Osteocyte (in vitro differentiated cells): ENCODE results near the gene CPEB3. TPM values are rescaled to one million over a fixed set of nuclear protein-coding genes. Genes with fewer than 3 reads are reported as not detected.

ENCODE experiments used
- DNase-seq: peaks from one replicate; pipeline ENCODE4 v3.0.0; 2021; ENCODE audit warnings: mixed read lengths; ENCODE audit not compliant: unreplicated experiment; ENCODE audit errors: extremely low spot score
- H3K27ac Mint-ChIP-seq: one replicate; pipeline ENCODE4 v1.8.0; 2021; ENCODE audit warnings: mild to moderate bottlenecking, mixed read lengths; ENCODE audit not compliant: unreplicated experiment
- H3K27me3 Mint-ChIP-seq: one replicate; pipeline ENCODE4 v1.8.0; 2021; ENCODE audit warnings: mixed read lengths; ENCODE audit not compliant: unreplicated experiment
- H3K36me3 Mint-ChIP-seq: one replicate; pipeline ENCODE4 v1.8.0; 2021; ENCODE audit warnings: mixed read lengths; ENCODE audit not compliant: unreplicated experiment
- H3K4me1 Mint-ChIP-seq: one replicate; pipeline ENCODE4 v1.8.0; 2021; ENCODE audit warnings: mixed read lengths; ENCODE audit not compliant: unreplicated experiment
- H3K4me3 Mint-ChIP-seq: one replicate; pipeline ENCODE4 v1.8.0; 2021; ENCODE audit warnings: mild to moderate bottlenecking, moderate library complexity, mixed read lengths; ENCODE audit not compliant: unreplicated experiment
- H3K9me3 Mint-ChIP-seq: one replicate; pipeline ENCODE4 v1.8.0; 2021; ENCODE audit warnings: mixed read lengths; ENCODE audit not compliant: unreplicated experiment
- total RNA-seq: library from RNA; stranded (reverse); gene quantifications from 2 replicates; pipeline ENCODE4 v1.2.1, GENCODE V29; 2021
- TF ChIP-seq, protein P1 (sequence below): fragments of 200-600 bp; sonication (generic); IDR thresholded peaks from 2 replicates; pipeline ENCODE4 v1.5.0; 2021; ENCODE audit warnings: antibody characterized with exemption, mild to moderate bottlenecking, moderate library complexity

Gene CPEB3
- total RNA-seq, 1 donor from 2014 or later: 2.0 TPM

DNA sequence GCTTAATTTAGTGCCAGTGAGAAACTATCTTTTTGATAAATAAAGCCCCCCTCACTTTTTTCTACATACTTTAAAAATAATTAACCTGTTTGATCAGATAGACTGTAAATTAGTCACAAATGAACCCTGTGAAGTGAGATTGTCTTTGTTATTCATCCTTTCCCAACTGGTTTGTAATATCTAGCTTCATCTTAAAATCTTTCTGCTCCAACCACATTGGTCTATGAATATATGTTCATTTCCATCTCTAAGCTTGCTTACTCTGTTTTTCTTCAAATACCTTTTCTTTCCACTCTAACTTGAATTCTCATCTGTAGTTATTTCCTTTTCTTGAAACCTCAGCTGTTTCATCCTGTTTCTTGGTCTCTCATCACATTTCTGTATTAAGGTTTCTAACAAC is 12.2 kb upstream of the CPEB3 start:
- no peaks in the 10 kb centered on the region for H3K27me3 Mint-ChIP-seq
- no peak for DNase-seq
- TF ChIP-seq, protein P1, sequence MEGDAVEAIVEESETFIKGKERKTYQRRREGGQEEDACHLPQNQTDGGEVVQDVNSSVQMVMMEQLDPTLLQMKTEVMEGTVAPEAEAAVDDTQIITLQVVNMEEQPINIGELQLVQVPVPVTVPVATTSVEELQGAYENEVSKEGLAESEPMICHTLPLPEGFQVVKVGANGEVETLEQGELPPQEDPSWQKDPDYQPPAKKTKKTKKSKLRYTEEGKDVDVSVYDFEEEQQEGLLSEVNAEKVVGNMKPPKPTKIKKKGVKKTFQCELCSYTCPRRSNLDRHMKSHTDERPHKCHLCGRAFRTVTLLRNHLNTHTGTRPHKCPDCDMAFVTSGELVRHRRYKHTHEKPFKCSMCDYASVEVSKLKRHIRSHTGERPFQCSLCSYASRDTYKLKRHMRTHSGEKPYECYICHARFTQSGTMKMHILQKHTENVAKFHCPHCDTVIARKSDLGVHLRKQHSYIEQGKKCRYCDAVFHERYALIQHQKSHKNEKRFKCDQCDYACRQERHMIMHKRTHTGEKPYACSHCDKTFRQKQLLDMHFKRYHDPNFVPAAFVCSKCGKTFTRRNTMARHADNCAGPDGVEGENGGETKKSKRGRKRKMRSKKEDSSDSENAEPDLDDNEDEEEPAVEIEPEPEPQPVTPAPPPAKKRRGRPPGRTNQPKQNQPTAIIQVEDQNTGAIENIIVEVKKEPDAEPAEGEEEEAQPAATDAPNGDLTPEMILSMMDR: no peak
- H3K9me3 Mint-ChIP-seq: no peaks in the 10 kb centered on the region
- no peak overlapping the region for H3K4me3 Mint-ChIP-seq
- H3K36me3 Mint-ChIP-seq: no peaks in the 10 kb centered on the region
- H3K27ac Mint-ChIP-seq: peak overlapping the region; percentile 5
- peaks cover 17% of the 10 kb centered on the region for H3K4me1 Mint-ChIP-seq

DNA sequence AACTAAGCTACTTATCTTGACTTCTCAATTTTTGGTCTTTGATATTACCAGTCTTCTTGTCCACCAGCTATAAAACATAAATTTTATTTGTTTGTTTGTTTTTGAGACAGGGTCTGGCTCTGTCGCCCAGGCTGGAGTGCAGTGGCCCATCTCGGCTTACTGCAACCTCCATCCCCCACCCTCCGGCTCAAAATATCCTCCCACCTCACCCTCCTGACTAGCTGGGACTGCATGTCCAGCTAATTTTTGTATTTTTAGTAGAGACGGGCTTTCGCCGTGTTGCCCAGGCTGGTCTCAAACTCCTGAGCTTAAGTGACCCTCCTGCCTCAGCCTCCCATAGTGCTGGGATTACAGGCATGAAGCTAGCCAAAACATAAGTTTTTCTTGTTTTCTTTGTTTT is 7.6 kb upstream of the CPEB3 start:
- Mint-ChIP-seq H3K4me3 (no peak overlapping the region), H3K27ac (no peak overlapping the region), H3K27me3 (no peaks in the 10 kb centered on the region), H3K4me1 (peaks cover 25% of the 10 kb centered on the region), H3K36me3 (peaks cover 3% of the 10 kb centered on the region), H3K9me3 (no peaks in the 10 kb centered on the region)
- no peak for DNase-seq
- TF ChIP-seq, protein P1: no peak

DNA sequence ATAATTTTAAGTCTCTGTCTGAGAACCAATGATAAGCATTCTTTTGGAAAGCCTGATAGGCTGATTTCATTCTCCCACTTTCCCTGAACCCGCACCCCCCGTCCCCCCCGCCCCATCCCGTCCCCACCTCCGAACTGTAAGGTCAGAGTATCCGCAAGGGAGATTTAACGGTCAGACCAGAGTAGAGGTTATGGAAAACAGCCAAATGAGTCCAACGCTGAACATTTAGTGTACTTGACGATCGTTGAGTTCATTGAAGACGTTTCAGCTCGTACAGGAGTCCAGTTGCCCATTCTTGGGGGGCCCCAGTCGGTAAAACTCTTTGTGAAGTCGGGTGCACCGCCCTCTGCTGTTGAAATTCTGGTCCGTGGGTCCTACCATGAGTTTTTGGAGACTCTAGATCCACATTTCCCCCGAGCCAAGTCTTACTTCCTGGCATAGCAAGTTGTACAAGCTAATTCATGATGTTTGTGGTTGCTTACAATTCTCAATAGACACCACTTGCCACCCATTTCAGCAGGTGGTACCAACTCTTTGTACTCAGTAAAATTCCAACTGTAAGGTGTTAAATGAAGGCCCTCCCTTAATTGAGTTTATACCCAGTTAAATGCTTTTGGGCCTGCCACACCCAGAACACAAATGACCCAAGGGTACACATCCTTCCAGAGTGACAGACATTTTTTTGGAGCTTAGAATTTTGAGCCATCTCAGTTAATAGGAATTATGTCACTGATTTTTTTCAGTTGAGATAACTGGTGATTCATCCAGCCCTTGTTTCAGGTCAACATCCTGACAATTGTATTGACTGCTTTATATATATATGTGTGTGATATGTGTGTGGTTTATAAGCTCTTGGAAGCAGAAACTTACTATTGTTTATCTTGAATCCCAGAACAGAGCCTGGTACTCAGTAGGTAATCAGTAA is 1.3 kb upstream of the CPEB3 start:
- H3K27me3 Mint-ChIP-seq: no peaks in the 10 kb centered on the region
- TF ChIP-seq, protein P1: peak; percentile 65
- no peak for DNase-seq
- H3K4me1 Mint-ChIP-seq: peaks cover 21% of the 10 kb centered on the region
- peak overlapping the region; percentile 90 for H3K27ac Mint-ChIP-seq
- peak overlapping the region; percentile 85 for H3K4me3 Mint-ChIP-seq
- no peaks in the 10 kb centered on the region for H3K9me3 Mint-ChIP-seq
- peaks cover 3% of the 10 kb centered on the region for H3K36me3 Mint-ChIP-seq

DNA sequence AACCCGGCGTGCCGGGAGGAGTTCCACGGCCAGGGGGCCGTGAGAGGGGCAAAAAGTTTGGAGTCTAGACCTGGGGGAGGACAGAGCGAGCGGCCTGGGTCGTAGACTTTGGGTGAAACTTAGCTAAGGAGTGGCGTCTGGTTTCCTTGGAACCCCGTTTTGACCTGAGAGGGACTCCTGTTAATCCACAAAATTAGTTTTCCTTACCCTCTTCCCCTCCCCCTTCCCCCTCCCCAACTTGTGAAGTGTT is 663 bp upstream of the CPEB3 start:
- DNase-seq: no peak
- peak overlapping the region; percentile 85 for H3K4me3 Mint-ChIP-seq
- TF ChIP-seq, protein P1: no peak
- H3K9me3 Mint-ChIP-seq: no peaks in the 10 kb centered on the region
- H3K4me1 Mint-ChIP-seq: peaks cover 21% of the 10 kb centered on the region
- H3K36me3 Mint-ChIP-seq: peaks cover 3% of the 10 kb centered on the region
- peak overlapping the region; percentile 90 for H3K27ac Mint-ChIP-seq
- no peaks in the 10 kb centered on the region for H3K27me3 Mint-ChIP-seq

DNA sequence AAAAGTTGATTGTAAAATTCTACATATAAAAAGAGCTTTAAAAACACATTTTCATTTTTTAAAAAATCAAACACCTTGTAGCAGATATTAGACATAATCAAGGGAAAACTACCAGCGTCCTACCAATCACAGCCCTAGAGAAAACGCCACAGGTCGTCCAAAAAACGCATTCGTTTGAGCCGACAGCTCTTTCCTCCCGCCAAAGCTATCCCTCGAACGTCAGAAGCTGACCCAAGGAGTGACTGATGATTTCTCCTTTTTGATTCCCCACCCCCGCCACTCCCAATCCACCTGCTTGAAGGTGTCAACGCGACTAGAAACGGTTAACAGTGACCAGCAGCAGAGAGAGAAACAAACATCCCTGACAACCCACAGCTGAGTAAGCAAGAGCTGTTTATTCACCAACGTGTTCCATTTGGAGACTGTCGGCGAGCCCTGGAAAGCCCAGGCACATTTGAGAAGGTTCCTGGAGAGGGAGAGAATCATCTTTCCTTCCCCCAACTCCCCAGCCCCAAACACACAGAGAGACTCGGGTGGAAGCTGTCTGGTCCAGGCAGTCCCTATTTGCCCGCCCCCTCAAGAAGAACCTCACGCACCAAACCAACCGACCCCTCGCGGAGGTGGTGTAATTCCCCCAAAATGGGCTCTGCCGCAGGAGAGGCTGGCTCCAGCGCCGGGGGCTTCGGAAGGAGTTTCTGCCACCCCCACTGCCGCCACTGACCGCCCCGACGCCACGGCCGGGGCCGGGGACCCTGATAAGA is 622 bp downstream of the CPEB3 start:
- Mint-ChIP-seq H3K4me3 (peak overlapping the region; percentile 85), H3K36me3 (peaks cover 3% of the 10 kb centered on the region), H3K27me3 (no peaks in the 10 kb centered on the region), H3K27ac (peak overlapping the region; percentile 90), H3K4me1 (peaks cover 21% of the 10 kb centered on the region), H3K9me3 (no peaks in the 10 kb centered on the region)
- DNase-seq: peak; percentile 85
- TF ChIP-seq, protein P1: no peak
